ENCODE measurements around the gene SCAF8. TPM values are rescaled to one million over a fixed set of nuclear protein-coding genes. Genes with fewer than 3 reads are reported as not detected.
A peak's percentile ranks its signal among the peaks of the same experiment; 100 is the strongest.

SCAF8 gene
- polyA plus RNA-seq, 1 of the 3 experiments (the other 2 are of a cell fraction), result 11.0 TPM

DNA sequence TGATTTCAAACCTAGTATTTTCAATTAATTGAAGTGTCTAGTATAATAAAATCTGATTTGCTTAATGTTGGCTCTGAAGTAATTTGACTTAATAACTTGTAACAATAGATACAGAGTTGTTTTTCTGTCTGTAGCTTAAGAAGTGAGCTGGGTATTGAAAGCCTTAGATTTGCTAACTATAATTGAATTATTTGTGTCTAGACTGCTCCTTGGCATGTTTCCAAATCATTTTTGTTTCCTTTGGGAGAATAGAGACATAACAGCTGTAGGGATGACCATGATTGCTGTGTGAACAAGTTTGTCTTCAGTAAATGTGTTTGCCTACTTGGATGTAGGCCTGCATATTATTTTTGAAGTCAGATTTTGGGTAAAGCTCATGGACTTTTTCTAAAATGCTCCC, 115.4 kb downstream of the SCAF8 start:
- peak overlapping the region in 1 of 2 experiments; percentile 56; a peak in 2 of 4 replicates for H3K27ac ChIP-seq (ENCODE audit: low read depth in 2 of 2, low read length in 1 of 2)
- CTCF ChIA-PET, result interaction anchor here (0.7 to 1.5 kb wide), 2 partner anchors 74 to 173 kb away, joined by 3 to 4 read pairs; no protein-coding TSS in a partner anchor
- no peak overlapping the region for H3K4me3 ChIP-seq (ENCODE audit: low read depth in 2 of 2, low read length in 1 of 2)
- TF ChIP-seq GATA2 (CRISPR knock-in tag; IDR thresholded peaks at IDR 0.05), result no peak
- TF ChIP-seq NFIC (IDR thresholded peaks at IDR 0.05; ENCODE audit: borderline replicate concordance), result peak; percentile 26; the same call in 1 of the 2 replicates
- H3K4me1 ChIP-seq (ENCODE audit: control insufficient read depth in 1 of 2, insufficient read depth in 2 of 2, low read depth in 1 of 2, low read length in 1 of 2), result peaks cover 21 to 28% of the 10 kb centered on the region in 2 experiments; a peak in 3 of 4 replicates
- POLR2A ChIA-PET, result no interaction called here
- H2AFZ ChIP-seq (ENCODE audit: low read depth), result no peak overlapping the region
- H3K9me3 ChIP-seq, result no peaks in the 10 kb centered on the region
- peak; percentile 9 for DNase-seq
- no peak overlapping the region for H3K9ac ChIP-seq
- H3K36me3 ChIP-seq (replicated peaks in 1 of 2; ENCODE audit: control insufficient read depth in 1 of 2, insufficient read depth in 2 of 2, low read length in 1 of 2), result peaks cover 6 to 14% of the 10 kb centered on the region in 2 experiments
- peaks cover 96% of the 10 kb centered on the region for H3K79me2 ChIP-seq (ENCODE audit: insufficient read depth)
- H3K9me2 ChIP-seq, result no peaks in the 10 kb centered on the region
- no peaks in the 10 kb centered on the region for H3K27me3 ChIP-seq (ENCODE audit: insufficient read depth)
- H3K4me2 ChIP-seq, result no peak overlapping the region
- H3F3A ChIP-seq (replicated peaks; ENCODE audit: insufficient read depth), result peaks cover 8% of the 10 kb centered on the region
- peaks cover 86% of the 10 kb centered on the region for H4K20me1 ChIP-seq (ENCODE audit: insufficient read depth)

DNA sequence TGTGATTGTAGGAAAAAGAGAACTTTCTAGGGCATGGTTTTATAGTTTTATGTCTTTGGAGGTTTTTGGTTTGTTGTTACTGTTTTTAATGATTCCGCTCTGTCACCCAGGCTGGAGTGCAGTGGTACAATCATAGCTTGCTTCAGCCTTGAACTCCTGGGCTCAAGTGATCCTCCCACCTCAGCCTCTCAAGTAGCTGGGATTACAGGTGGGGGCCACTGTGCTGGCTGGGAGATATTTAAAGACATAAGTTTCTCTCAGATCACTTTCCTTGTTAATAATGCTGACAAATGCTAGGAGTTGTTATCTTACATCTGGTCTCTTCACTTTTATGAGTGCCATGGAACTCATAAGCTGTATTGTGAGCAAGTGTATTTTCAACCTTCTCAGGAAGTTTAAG, 116.3 kb downstream of the SCAF8 start:
- no peaks in the 10 kb centered on the region for H3K9me3 ChIP-seq
- no peak for TF ChIP-seq ZBTB33 (IDR thresholded peaks at IDR 0.05; ENCODE audit: borderline replicate concordance, low read depth)
- no peak for TF ChIP-seq SMC3 (IDR thresholded peaks at IDR 0.05; ENCODE audit: low read depth, low read length)
- ChIA-PET CTCF (interaction anchor here (1.3 to 1.5 kb wide), 2 partner anchors 19 to 174 kb away, joined by 3 to 4 read pairs; no protein-coding TSS in a partner anchor), POLR2A (no interaction called here)
- no peaks in the 10 kb centered on the region for H3K27me3 ChIP-seq (ENCODE audit: insufficient read depth)
- H3F3A ChIP-seq (replicated peaks; ENCODE audit: insufficient read depth), result peaks cover 8% of the 10 kb centered on the region
- no peak overlapping the region for H3K4me3 ChIP-seq (ENCODE audit: low read depth in 2 of 2, low read length in 1 of 2)
- H4K20me1 ChIP-seq (ENCODE audit: insufficient read depth), result peaks cover 84% of the 10 kb centered on the region
- H3K4me2 ChIP-seq, result no peak overlapping the region
- no peaks in the 10 kb centered on the region for H3K9me2 ChIP-seq
- H3K27ac ChIP-seq (ENCODE audit: low read depth in 2 of 2, low read length in 1 of 2), result peak overlapping the region in 1 of 2 experiments; percentile 56; a peak in 2 of 4 replicates
- DNase-seq, result no peak
- peaks cover 6 to 18% of the 10 kb centered on the region in 2 experiments for H3K36me3 ChIP-seq (replicated peaks in 1 of 2; ENCODE audit: control insufficient read depth in 1 of 2, insufficient read depth in 2 of 2, low read length in 1 of 2)
- peaks cover 21 to 23% of the 10 kb centered on the region in 2 experiments; a peak in 3 of 4 replicates for H3K4me1 ChIP-seq (ENCODE audit: control insufficient read depth in 1 of 2, insufficient read depth in 2 of 2, low read depth in 1 of 2, low read length in 1 of 2)
- H3K79me2 ChIP-seq (ENCODE audit: insufficient read depth), result peaks cover 95% of the 10 kb centered on the region
- no peak overlapping the region for H2AFZ ChIP-seq (ENCODE audit: low read depth)
- H3K9ac ChIP-seq, result no peak overlapping the region
- 100% methylated on average over 1 of the region's 1 CpG for WGBS (ENCODE audit: low lambda C conversion rate)

DNA sequence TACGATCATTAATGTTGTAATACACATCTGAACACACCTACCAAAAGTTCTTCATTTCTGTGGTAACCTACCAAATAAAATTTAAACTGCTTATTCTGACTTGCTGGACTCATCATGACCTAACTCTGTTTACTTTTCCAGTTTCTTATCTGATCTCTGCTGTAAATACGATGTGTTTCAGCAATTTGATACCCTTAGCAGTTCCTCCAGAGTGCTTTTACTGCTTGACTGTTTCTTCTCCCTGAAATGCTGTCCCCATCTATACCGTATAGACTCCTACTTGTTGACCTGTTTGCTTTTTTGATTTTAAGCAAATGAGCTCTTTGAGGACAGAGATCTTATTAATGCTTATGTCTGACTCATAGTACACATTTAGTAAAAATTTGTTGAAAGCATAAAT, 119.5 kb downstream of the SCAF8 start:
- H3K4me2 ChIP-seq, result no peak overlapping the region
- TF ChIP-seq MXI1 (IDR thresholded peaks at IDR 0.05; ENCODE audit: low read depth, low read length) (no peak), JUND (IDR thresholded peaks at IDR 0.05) (no peak), ELF1 (IDR thresholded peaks at IDR 0.05) (no peak), RAD21 (IDR thresholded peaks at IDR 0.05; ENCODE audit: low read length) (no peak), PBX3 (IDR thresholded peaks at IDR 0.05) (no peak), CTCF (IDR thresholded peaks at IDR 0.05) (no peak), TEAD4 (IDR thresholded peaks at IDR 0.05; ENCODE audit: borderline replicate concordance, insufficient read depth) (no peak), NRF1 (IDR thresholded peaks at IDR 0.05; ENCODE audit: low read depth, low read length) (no peak), FOSL2 (IDR thresholded peaks at IDR 0.05; ENCODE audit: borderline replicate concordance, low read depth) (no peak), FOXJ3 (CRISPR knock-in tag; IDR thresholded peaks at IDR 0.05) (no peak), CHD2 (IDR thresholded peaks at IDR 0.05; ENCODE audit: low read length, partially characterized antibody) (no peak), POLR2AphosphoS5 (IDR thresholded peaks at IDR 0.05; ENCODE audit: low read depth, low read length) (no peak)
- TF ChIP-seq, protein P1, sequence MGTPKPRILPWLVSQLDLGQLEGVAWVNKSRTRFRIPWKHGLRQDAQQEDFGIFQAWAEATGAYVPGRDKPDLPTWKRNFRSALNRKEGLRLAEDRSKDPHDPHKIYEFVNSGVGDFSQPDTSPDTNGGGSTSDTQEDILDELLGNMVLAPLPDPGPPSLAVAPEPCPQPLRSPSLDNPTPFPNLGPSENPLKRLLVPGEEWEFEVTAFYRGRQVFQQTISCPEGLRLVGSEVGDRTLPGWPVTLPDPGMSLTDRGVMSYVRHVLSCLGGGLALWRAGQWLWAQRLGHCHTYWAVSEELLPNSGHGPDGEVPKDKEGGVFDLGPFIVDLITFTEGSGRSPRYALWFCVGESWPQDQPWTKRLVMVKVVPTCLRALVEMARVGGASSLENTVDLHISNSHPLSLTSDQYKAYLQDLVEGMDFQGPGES (IDR thresholded peaks at IDR 0.05; ENCODE audit: low read depth, low read length), result no peak

More for the DNA sequence above, 119.5 kb downstream of the SCAF8 start:
- H3K9me3 ChIP-seq, result no peaks in the 10 kb centered on the region
- no peaks in the 10 kb centered on the region for H3K27me3 ChIP-seq (ENCODE audit: insufficient read depth)
- no peak overlapping the region for H3K9ac ChIP-seq
- H3K4me1 ChIP-seq (ENCODE audit: control insufficient read depth in 1 of 2, insufficient read depth in 2 of 2, low read depth in 1 of 2, low read length in 1 of 2), result peaks cover 16 to 21% of the 10 kb centered on the region in 2 experiments; a peak in 3 of 4 replicates
- ChIA-PET CTCF (interaction anchor here (0.9 to 3.1 kb wide), 3 partner anchors 9 to 177 kb away, joined by 3 to 22 read pairs (median 4); no protein-coding TSS in a partner anchor), POLR2A (no interaction called here)
- no peak overlapping the region for H3K4me3 ChIP-seq (ENCODE audit: low read depth in 2 of 2, low read length in 1 of 2)
- peak overlapping the region in 1 of 2 experiments; percentile 20; a peak in 1 of 4 replicates for H3K27ac ChIP-seq (ENCODE audit: low read depth in 2 of 2, low read length in 1 of 2)
- H2AFZ ChIP-seq (ENCODE audit: low read depth), result no peak overlapping the region
- peaks cover 4 to 8% of the 10 kb centered on the region in 2 experiments for H3K36me3 ChIP-seq (replicated peaks in 1 of 2; ENCODE audit: control insufficient read depth in 1 of 2, insufficient read depth in 2 of 2, low read length in 1 of 2)
- H4K20me1 ChIP-seq (ENCODE audit: insufficient read depth), result peaks cover 52% of the 10 kb centered on the region
- WGBS (ENCODE audit: low lambda C conversion rate), result 58% methylated on average over 3 of the region's 3 CpGs
- peaks cover 4% of the 10 kb centered on the region for H3F3A ChIP-seq (replicated peaks; ENCODE audit: insufficient read depth)
- DNase-seq, result no peak
- peaks cover 81% of the 10 kb centered on the region for H3K79me2 ChIP-seq (ENCODE audit: insufficient read depth)
- H3K9me2 ChIP-seq, result no peaks in the 10 kb centered on the region

All from SK-N-SH (cell line).